ENCODE data around the gene SSC5D.
"Not testable (repeated sequence)": the region's sequence is repeated elsewhere in the genome, so short reads cannot be mapped to it uniquely, and the experiment has no call there.

Gene SSC5D

DNA sequence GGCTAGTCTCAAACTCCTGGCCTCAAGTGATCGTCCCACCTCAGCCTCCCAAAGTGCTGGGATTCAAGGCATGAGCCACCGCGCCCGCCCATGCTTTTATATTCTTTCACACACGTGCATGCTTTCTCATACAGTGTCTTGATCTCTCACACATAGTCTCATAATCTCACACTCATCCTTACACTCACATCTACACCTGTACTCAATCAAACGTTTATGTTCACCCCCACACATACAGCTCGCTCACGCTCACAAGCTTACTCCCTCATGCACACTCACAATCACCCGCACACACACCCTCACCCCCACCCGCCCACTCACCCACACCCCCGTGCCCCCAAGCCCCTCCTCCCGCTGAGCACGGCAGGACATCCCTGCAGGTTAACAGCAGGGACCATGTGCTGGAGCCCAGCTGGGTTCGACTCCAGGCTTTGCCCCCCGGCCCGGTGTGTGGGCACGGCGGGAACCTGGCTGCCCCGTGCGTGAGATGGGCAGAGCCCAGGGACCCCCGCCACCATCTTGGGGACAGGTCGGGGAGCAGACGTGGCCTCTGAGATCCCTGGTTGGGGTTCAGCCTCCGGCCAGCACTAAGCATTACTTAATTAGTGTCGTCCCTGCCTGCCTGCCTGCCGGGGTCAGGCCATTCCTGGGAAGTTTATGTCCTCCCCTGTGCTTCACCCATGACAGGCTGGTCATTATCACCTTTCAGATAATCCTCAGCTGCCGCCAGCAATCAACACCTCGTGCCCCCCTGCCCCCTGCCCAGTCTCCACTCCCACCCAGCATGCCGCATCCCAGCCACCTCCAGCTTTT is 37.3 kb downstream of the SSC5D start:
- Histone ChIP-seq H3K4me1 (ENCODE audit: control insufficient read depth in 5 of 5, insufficient read depth in 5 of 5, low read length in 5 of 5) (peaks cover 3 to 27% (median 24%) of the 10 kb centered on the region in 5 donors), H3K27me3 (ENCODE audit: control insufficient read depth in 5 of 5, insufficient read depth in 4 of 5, low read length in 5 of 5) (peaks cover 0 to 20% (median 9%) of the 10 kb centered on the region in 5 donors), H3K27ac (ENCODE audit: low read depth, low read length) (no peak overlapping the region), H3K4me3 (ENCODE audit: low read depth in 1 of 5, low read length in 5 of 5) (no peak overlapping the region), H3K9me3 (ENCODE audit: control insufficient read depth in 5 of 5, low read length in 5 of 5) (no peaks in the 10 kb centered on the region), H3K36me3 (ENCODE audit: control insufficient read depth in 5 of 5, insufficient read depth in 5 of 5, low read length in 5 of 5) (no peaks in the 10 kb centered on the region), H3K9ac (ENCODE audit: low read length in 5 of 5) (no peak overlapping the region)

DNA sequence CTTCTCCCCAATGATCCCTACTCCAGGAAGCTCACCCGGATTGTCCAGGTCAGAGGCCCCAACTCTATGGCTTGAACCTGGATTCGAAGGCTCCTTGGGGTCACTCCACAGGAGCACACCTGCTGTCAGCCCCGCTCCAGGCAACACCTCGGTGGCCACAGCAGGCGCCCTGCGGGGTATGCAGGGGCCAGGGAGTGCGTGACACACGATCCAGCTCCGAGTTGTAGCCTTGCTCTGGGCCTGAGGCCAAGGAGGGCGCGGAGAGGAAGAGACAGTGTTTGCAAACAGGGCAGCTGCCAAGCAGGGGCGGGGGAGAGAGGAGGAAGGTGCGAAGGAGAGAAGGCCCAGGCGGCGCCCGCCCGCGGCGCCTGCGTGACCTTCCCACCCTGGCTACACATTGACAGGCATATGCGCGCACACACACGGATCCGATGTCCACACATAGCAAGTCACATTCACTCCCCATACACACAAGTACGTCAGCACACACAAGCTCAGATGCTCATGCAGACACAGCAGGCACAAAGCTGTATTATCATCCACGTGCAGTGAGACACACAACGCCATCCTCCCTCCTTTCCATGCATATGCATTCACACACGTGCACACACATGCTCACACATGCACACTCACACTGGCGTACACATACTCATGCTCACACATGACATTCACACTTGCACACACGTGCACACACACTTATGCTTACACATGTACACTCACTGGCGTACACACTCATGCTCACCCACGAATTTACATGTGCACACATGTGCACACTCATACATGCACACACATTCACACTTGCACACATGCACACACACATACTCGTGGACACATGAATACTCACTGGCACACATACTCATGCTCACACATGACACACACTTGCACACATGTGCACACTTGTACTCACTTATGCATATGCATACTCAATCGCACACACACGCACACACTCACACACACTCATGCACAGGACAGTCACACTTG is 38.3 kb downstream of the SSC5D start:
- Histone ChIP-seq H3K27ac (ENCODE audit: low read depth, low read length) (no peak overlapping the region), H3K9ac (ENCODE audit: low read length in 5 of 5) (no peak overlapping the region)

DNA sequence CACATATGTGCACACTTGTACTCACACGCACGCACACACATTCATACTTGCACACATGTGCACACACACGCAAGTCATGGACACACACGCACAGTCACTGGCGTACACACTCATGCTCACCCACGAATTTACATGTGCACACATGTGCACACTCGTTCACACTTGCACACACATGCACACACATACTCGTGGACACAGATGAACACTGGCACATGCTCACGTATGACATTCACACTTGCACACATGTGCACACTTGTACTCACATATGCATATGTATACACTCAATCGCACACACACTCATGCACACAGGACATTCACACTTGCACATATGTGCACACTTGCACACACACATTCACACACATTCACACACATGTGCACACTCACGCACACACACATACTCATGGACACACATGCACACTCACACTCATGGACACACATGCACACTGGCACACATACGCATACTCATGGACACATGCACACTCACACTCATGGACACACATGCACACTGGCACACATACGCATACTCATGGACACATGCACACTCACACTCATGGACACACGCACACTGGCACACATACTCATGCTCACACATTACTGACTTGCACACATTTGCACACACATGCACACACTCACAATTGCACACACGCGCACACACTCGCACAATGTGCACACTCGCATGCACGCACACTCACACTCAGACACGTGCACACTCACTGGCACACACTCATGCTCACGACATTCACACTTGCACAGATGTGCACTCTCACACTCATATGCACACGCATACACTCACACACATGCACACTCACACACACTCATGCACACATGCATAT is 39.2 kb downstream of the SSC5D start:
- no peak overlapping the region for H3K4me3 ChIP-seq (ENCODE audit: low read depth in 1 of 5, low read length in 5 of 5)
- peaks cover 0 to 21% (median 9%) of the 10 kb centered on the region in 5 donors for H3K27me3 ChIP-seq (ENCODE audit: control insufficient read depth in 5 of 5, insufficient read depth in 4 of 5, low read length in 5 of 5)
- H3K27ac ChIP-seq (ENCODE audit: low read depth, low read length), result no peak overlapping the region
- peaks cover 3 to 15% (median 12%) of the 10 kb centered on the region in 5 donors for H3K4me1 ChIP-seq (ENCODE audit: control insufficient read depth in 5 of 5, insufficient read depth in 5 of 5, low read length in 5 of 5)
- no peaks in the 10 kb centered on the region for H3K9me3 ChIP-seq (ENCODE audit: control insufficient read depth in 5 of 5, low read length in 5 of 5)
- H3K36me3 ChIP-seq (ENCODE audit: control insufficient read depth in 5 of 5, insufficient read depth in 5 of 5, low read length in 5 of 5), result no peaks in the 10 kb centered on the region
- no peak overlapping the region for H3K9ac ChIP-seq (ENCODE audit: low read length in 5 of 5)

More for the DNA sequence above, 38.3 kb downstream of the SSC5D start:
- H3K9me3 ChIP-seq (ENCODE audit: control insufficient read depth in 5 of 5, low read length in 5 of 5), result no peaks in the 10 kb centered on the region
- no peaks in the 10 kb centered on the region for H3K36me3 ChIP-seq (ENCODE audit: control insufficient read depth in 5 of 5, insufficient read depth in 5 of 5, low read length in 5 of 5)
- H3K4me1 ChIP-seq (ENCODE audit: control insufficient read depth in 5 of 5, insufficient read depth in 5 of 5, low read length in 5 of 5), result peaks cover 3 to 23% (median 20%) of the 10 kb centered on the region in 5 donors
- peaks cover 0 to 21% (median 9%) of the 10 kb centered on the region in 5 donors for H3K27me3 ChIP-seq (ENCODE audit: control insufficient read depth in 5 of 5, insufficient read depth in 4 of 5, low read length in 5 of 5)
- peak overlapping the region in 2 of 5 donors; percentile 1 to 7 for H3K4me3 ChIP-seq (ENCODE audit: low read depth in 1 of 5, low read length in 5 of 5)

DNA sequence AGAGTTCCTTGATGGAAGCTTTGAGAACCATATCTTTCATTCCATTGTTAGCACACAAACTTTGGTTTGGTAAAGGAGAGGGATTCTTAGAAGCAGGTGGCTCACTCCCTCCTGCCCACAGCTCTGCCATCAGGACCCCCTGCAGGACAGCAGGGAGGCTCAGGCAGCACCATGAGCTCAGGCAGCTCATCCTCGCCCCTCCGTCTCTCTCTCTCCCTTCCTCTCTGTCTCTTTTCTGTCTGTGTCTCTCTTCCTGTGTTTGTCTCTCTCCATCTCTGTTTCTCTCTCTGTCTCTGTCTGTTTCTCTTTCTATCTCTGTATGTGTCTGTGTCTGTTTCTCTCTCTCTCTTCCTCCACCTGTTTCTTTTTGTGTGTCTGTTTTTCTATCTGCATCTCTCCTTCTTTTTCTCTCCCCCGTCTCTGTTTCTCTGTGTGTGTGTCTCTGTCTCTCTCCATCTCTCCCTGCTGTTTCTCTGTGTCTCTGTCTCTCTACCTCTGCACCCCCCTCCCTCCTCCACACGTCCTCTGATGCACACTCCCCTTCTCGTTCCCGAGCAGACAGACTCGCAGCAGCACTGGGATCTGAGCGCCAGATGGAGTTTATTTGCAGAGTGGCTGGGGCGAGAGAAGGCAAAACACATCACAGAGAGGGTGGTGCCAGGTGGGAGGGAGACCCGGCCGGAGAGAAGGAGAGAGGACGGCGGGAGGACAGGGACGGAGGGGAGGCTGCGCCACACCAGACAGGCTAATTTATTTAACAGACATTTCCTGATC is 40.0 kb downstream of the SSC5D start:
- no peaks in the 10 kb centered on the region for H3K36me3 ChIP-seq (ENCODE audit: control insufficient read depth in 5 of 5, insufficient read depth in 5 of 5, low read length in 5 of 5)
- H3K27ac ChIP-seq (ENCODE audit: low read depth, low read length), result no peak overlapping the region
- peaks cover 0 to 21% (median 9%) of the 10 kb centered on the region in 5 donors for H3K27me3 ChIP-seq (ENCODE audit: control insufficient read depth in 5 of 5, insufficient read depth in 4 of 5, low read length in 5 of 5)
- H3K4me1 ChIP-seq (ENCODE audit: control insufficient read depth in 5 of 5, insufficient read depth in 5 of 5, low read length in 5 of 5), result peaks cover 3 to 15% (median 12%) of the 10 kb centered on the region in 5 donors
- no peak overlapping the region for H3K4me3 ChIP-seq (ENCODE audit: low read depth in 1 of 5, low read length in 5 of 5)
- no peaks in the 10 kb centered on the region for H3K9me3 ChIP-seq (ENCODE audit: control insufficient read depth in 5 of 5, low read length in 5 of 5)
- H3K9ac ChIP-seq (ENCODE audit: low read length in 5 of 5), result no peak overlapping the region

DNA sequence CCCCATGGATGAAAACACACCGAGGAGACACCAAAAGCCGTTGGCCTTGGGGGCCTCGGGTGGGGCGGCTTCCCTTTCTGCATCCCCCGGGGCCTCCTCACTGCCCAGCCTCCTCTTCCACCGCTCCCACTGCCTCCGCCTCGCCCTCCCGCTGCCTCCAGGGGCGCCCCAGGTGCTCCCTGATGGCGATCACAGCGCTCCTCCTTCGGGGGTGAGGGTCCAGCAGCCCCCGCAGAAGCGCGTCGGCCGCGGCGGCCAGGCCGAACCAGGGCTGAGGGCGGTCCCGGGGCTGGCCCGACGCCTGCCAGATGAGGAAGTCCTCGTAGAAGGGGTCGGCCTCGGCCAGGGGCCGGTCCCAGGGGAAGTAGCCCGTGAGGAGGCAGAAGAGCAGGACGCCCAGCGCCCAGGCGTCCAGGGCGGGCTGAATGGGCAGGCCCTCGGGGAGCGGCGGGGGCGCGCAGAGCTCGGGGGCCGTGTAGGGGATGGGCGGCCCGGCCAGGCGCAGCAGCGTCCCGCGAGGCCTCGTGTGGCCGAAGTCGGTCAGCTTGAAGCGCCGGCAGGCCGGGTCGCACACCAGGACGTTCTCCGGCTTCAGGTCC is 41.5 kb downstream of the SSC5D start:
- Histone ChIP-seq H3K9me3 (ENCODE audit: control insufficient read depth in 5 of 5, low read length in 5 of 5) (no peaks in the 10 kb centered on the region), H3K9ac (ENCODE audit: low read length in 5 of 5) (no peak overlapping the region), H3K4me1 (ENCODE audit: control insufficient read depth in 5 of 5, insufficient read depth in 5 of 5, low read length in 5 of 5) (peaks cover 3 to 15% (median 12%) of the 10 kb centered on the region in 5 donors), H3K27ac (ENCODE audit: low read depth, low read length) (no peak overlapping the region), H3K4me3 (ENCODE audit: low read depth in 1 of 5, low read length in 5 of 5) (no peak overlapping the region), H3K36me3 (ENCODE audit: control insufficient read depth in 5 of 5, insufficient read depth in 5 of 5, low read length in 5 of 5) (no peaks in the 10 kb centered on the region), H3K27me3 (ENCODE audit: control insufficient read depth in 5 of 5, insufficient read depth in 4 of 5, low read length in 5 of 5) (peaks cover 0 to 21% (median 9%) of the 10 kb centered on the region in 5 donors)

DNA sequence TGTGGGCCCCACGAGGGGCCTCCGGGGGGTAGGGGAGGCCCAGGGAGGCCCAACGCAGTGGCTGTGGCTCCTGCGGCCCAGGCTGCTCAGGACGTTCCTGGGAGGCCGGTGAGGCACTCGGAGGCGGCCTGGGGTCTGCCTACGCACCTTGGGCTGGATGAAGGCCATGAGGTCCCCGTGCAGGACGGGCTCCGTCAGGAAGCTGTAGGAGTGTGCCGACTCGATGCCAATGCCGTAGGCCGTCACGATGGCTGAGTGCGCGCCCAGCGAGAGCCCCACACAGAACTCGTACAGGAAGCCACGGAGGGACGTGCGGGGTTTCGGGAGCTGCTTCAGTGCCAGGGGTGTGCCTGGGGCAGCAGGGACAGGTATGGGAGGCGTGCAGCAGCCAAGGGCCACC is 42.8 kb downstream of the SSC5D start:
- Histone ChIP-seq H3K9ac (ENCODE audit: low read length in 5 of 5) (no peak overlapping the region), H3K4me1 (ENCODE audit: control insufficient read depth in 5 of 5, insufficient read depth in 5 of 5, low read length in 5 of 5) (peaks cover 3 to 16% (median 7%) of the 10 kb centered on the region in 5 donors), H3K27me3 (ENCODE audit: control insufficient read depth in 5 of 5, insufficient read depth in 4 of 5, low read length in 5 of 5) (peaks cover 0 to 15% (median 7%) of the 10 kb centered on the region in 5 donors), H3K9me3 (ENCODE audit: control insufficient read depth in 5 of 5, low read length in 5 of 5) (no peaks in the 10 kb centered on the region), H3K36me3 (ENCODE audit: control insufficient read depth in 5 of 5, insufficient read depth in 5 of 5, low read length in 5 of 5) (no peaks in the 10 kb centered on the region), H3K27ac (ENCODE audit: low read depth, low read length) (no peak overlapping the region), H3K4me3 (ENCODE audit: low read depth in 1 of 5, low read length in 5 of 5) (no peak overlapping the region)

DNA sequence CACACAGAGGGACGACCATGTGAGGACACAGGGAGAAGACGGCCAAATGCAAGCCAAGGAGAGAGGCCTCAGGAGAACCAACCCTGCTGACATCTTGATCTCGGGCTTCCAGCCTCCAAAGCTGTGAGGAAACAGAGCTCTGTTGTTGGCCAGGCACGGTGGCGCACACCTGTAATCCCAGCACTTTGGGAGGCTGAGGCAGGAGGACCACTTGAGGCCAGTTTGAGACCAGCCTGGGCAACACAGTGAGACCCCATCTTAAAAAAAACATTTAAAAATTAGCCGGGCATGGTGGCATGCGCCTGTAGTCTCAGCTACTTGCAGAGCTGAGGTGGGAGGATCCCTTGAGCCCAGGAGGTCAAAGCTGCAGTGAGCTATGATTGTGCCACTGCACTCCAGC is 46.0 kb downstream of the SSC5D start:
- H3K9me3 ChIP-seq (ENCODE audit: control insufficient read depth in 5 of 5, low read length in 5 of 5); H3K27me3 ChIP-seq (ENCODE audit: control insufficient read depth in 5 of 5, insufficient read depth in 4 of 5, low read length in 5 of 5); H3K4me1 ChIP-seq (ENCODE audit: control insufficient read depth in 5 of 5, insufficient read depth in 5 of 5, low read length in 5 of 5); H3K36me3 ChIP-seq (ENCODE audit: control insufficient read depth in 5 of 5, insufficient read depth in 5 of 5, low read length in 5 of 5); H3K27ac ChIP-seq (ENCODE audit: low read depth, low read length); H3K9ac ChIP-seq (ENCODE audit: low read length in 5 of 5); H3K4me3 ChIP-seq (ENCODE audit: low read depth in 1 of 5, low read length in 5 of 5): not testable (repeated sequence)

DNA sequence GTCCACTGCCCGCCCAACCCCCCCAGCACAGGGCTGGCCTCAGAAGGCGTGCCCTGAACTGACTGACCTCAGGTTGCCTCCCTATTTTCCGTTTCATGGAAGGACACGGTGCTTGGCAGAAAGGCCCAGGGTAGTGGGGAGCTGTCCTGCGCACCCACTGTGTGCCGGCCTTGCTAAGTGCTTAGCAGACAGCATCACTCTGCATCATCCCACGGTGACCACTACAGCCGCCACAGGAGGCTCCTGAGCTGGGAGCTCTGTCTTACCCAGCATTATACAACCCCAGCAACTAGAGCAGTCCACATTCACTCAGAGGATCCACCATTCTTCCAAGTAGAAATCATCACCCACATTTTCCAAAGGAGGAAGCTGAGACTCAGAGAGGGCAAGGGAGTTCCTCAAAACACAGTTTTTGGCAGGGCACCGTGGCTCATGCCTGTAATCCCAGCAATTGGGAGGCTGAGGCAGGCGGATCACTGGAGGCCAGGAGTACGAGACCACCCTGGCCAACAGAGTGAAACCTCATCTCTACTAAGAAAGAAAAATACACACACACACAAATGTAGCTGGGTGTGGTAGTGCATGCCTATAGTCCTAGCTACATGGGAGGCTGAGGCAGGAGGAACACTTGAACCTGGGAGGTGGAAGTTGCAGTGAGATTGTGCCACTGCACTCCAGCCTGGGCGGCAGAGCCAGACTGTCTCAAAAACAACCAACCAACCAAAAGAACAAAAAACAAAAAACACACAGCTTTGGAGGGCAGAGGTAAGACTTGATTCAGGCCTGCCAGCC is 47.1 kb downstream of the SSC5D start:
- H3K9ac ChIP-seq (ENCODE audit: low read length in 5 of 5), result no peak overlapping the region
- no peaks in the 10 kb centered on the region for H3K9me3 ChIP-seq (ENCODE audit: control insufficient read depth in 5 of 5, low read length in 5 of 5)
- no peak overlapping the region for H3K4me3 ChIP-seq (ENCODE audit: low read depth in 1 of 5, low read length in 5 of 5)
- H3K27ac ChIP-seq (ENCODE audit: low read depth, low read length), result no peak overlapping the region
- H3K27me3 ChIP-seq (ENCODE audit: control insufficient read depth in 5 of 5, insufficient read depth in 4 of 5, low read length in 5 of 5), result peaks cover 0 to 6% (median 2%) of the 10 kb centered on the region in 5 donors
- H3K36me3 ChIP-seq (ENCODE audit: control insufficient read depth in 5 of 5, insufficient read depth in 5 of 5, low read length in 5 of 5), result no peaks in the 10 kb centered on the region
- H3K4me1 ChIP-seq (ENCODE audit: control insufficient read depth in 5 of 5, insufficient read depth in 5 of 5, low read length in 5 of 5), result peaks cover 0 to 6% (median 0%) of the 10 kb centered on the region in 5 donors
